Measurements from ENCODE around the gene TMC6.
A peak's percentile ranks its signal among the peaks of the same experiment; 100 is the strongest.

TMC6 gene

GRCh38 chr17:78128551-78129350 lies at the start of gene TMC6:
TMC6 (minus strand) TSS chr17:78128755; CDS start chr17:78126832, 1,923 bp downstream.
- Histone ChIP-seq H3K27ac (ENCODE audit: low read depth, low read length) (peak within 1 kb of the TSS; percentile 90), H3K4me1 (ENCODE audit: control insufficient read depth, low read length) (peaks cover 83% of the 10 kb centered on the region), H3F3A (ENCODE audit: control insufficient read depth, insufficient read depth) (peaks cover 17% of the 10 kb centered on the region), H3K27me3 (ENCODE audit: control insufficient read depth, low read length) (no peaks in the 10 kb centered on the region), H3K9me3 (ENCODE audit: control insufficient read depth, insufficient read depth, low read length) (no peaks in the 10 kb centered on the region), H3K79me2 (ENCODE audit: control insufficient read depth, low read length) (peaks cover 89% of the 10 kb centered on the region), H3K4me2 (ENCODE audit: low read length) (peak within 1 kb of the TSS; percentile 99), H3K36me3 (ENCODE audit: control insufficient read depth, low read length) (peaks cover 69% of the 10 kb centered on the region), H3K9me2 (replicated peaks; ENCODE audit: control insufficient read depth, low read length) (no peaks in the 10 kb centered on the region), H4K20me1 (ENCODE audit: control insufficient read depth, insufficient read depth, low read depth, low read length) (no peaks in the 10 kb centered on the region), H3K4me3 (ENCODE audit: low read length) (peak within 1 kb of the TSS; percentile 95)
- TF ChIP-seq CTCF (IDR thresholded peaks at IDR 0.05; ENCODE audit: low read depth, low read length, poor library complexity, severe bottlenecking) (peak; percentile 7), EZH2phosphoT487 (IDR thresholded peaks at IDR 0.05; ENCODE audit: borderline replicate concordance, low read length) (no peak)

- no peaks in the 10 kb centered on the region for H3K27me3 ChIP-seq (ENCODE audit: control insufficient read depth, low read length)
- H3F3A ChIP-seq (ENCODE audit: control insufficient read depth, insufficient read depth), result peaks cover 23% of the 10 kb centered on the region
- peak overlapping the region; percentile 54 for H3K4me2 ChIP-seq (ENCODE audit: low read length)
- no peaks in the 10 kb centered on the region for H3K9me2 ChIP-seq (replicated peaks; ENCODE audit: control insufficient read depth, low read length)
- peaks cover 32% of the 10 kb centered on the region for H3K79me2 ChIP-seq (ENCODE audit: control insufficient read depth, low read length)
- peaks cover 8% of the 10 kb centered on the region for H4K20me1 ChIP-seq (ENCODE audit: control insufficient read depth, insufficient read depth, low read depth, low read length)
- peaks cover 96% of the 10 kb centered on the region for H3K36me3 ChIP-seq (ENCODE audit: control insufficient read depth, low read length)
- no peaks in the 10 kb centered on the region for H3K9me3 ChIP-seq (ENCODE audit: control insufficient read depth, insufficient read depth, low read length)
- peak overlapping the region; percentile 28 for H3K4me3 ChIP-seq (ENCODE audit: low read length)
- TF ChIP-seq CTCF (IDR thresholded peaks at IDR 0.05; ENCODE audit: low read depth, low read length, poor library complexity, severe bottlenecking) (peak; percentile 99), EZH2phosphoT487 (IDR thresholded peaks at IDR 0.05; ENCODE audit: borderline replicate concordance, low read length) (no peak)
- H3K27ac ChIP-seq (ENCODE audit: low read depth, low read length), result peak overlapping the region; percentile 58
- H3K4me1 ChIP-seq (ENCODE audit: control insufficient read depth, low read length), result peaks cover 76% of the 10 kb centered on the region
Measured at GRCh38 chr17:78176548-78177025, 48.0 kb upstream of the TMC6 start.

GRCh38 chr17:78175643-78175981 lies 47.1 kb upstream of the TMC6 start:
- H3K36me3 ChIP-seq (ENCODE audit: control insufficient read depth, low read length), result peaks cover 96% of the 10 kb centered on the region

More at GRCh38 chr17:78175643-78175981, 47.1 kb upstream of the TMC6 start:
- H3K9me3 ChIP-seq (ENCODE audit: control insufficient read depth, insufficient read depth, low read length), result no peaks in the 10 kb centered on the region
- H3K27me3 ChIP-seq (ENCODE audit: control insufficient read depth, low read length), result no peaks in the 10 kb centered on the region
- H3K9me2 ChIP-seq (replicated peaks; ENCODE audit: control insufficient read depth, low read length), result no peaks in the 10 kb centered on the region
- H4K20me1 ChIP-seq (ENCODE audit: control insufficient read depth, insufficient read depth, low read depth, low read length), result peaks cover 8% of the 10 kb centered on the region
- H3K79me2 ChIP-seq (ENCODE audit: control insufficient read depth, low read length), result peaks cover 33% of the 10 kb centered on the region
- H3K27ac ChIP-seq (ENCODE audit: low read depth, low read length), result no peak overlapping the region
- no peak overlapping the region; the same call in 1 of the 2 replicates for H3K4me2 ChIP-seq (ENCODE audit: low read length)
- H3F3A ChIP-seq (ENCODE audit: control insufficient read depth, insufficient read depth), result peaks cover 23% of the 10 kb centered on the region
- no peak overlapping the region for H3K4me3 ChIP-seq (ENCODE audit: low read length)
- TF ChIP-seq CTCF (IDR thresholded peaks at IDR 0.05; ENCODE audit: low read depth, low read length, poor library complexity, severe bottlenecking), result no peak
- TF ChIP-seq EZH2phosphoT487 (IDR thresholded peaks at IDR 0.05; ENCODE audit: borderline replicate concordance, low read length), result no peak
- peaks cover 76% of the 10 kb centered on the region for H3K4me1 ChIP-seq (ENCODE audit: control insufficient read depth, low read length)
